Retinal pigment epithelial cell (primary cell): ENCODE measurements around the gene LRRC14B.
A peak's percentile ranks its signal among the peaks of the same experiment; 100 is the strongest.

Experiments
- DNase-seq: peaks from one replicate; pipeline ENCODE4 v3.0.0-alpha.2; 2010; ENCODE audit warnings: low read depth
- H3K4me3 ChIP-seq: 2 replicates; pipeline ENCODE4 v1.5.1; 2011; ENCODE audit warnings: mild to moderate bottlenecking, low read length, control low read depth, moderate library complexity
- CTCF ChIP-seq: conservative IDR thresholded peaks from 2 replicates; pipeline ENCODE4 v1.5.1; 2011; ENCODE audit warnings: low read depth, low read length, control low read depth, inconsistent platforms

The LRRC14B gene

GRCh38 chr5:191036-191948 is at the start of gene LRRC14B:
Gene LRRC14B, plus strand, starts transcription at chr5:191495. Its CDS starts 44 bp downstream, at chr5:191539.
- TF ChIP-seq CTCF: no peak
- no peak for DNase-seq
- peak within 1 kb of the TSS; percentile 37 for H3K4me3 ChIP-seq

GRCh38 chr5:141761-142160 is 49.5 kb upstream of the LRRC14B start:
- no peak for TF ChIP-seq CTCF
- no peak for DNase-seq
- H3K4me3 ChIP-seq: no peak overlapping the region

- TF ChIP-seq CTCF: no peak
- DNase-seq: no peak
- no peak overlapping the region for H3K4me3 ChIP-seq
Measured at GRCh38 chr5:142246-142810, 49.0 kb upstream of the LRRC14B start.

GRCh38 chr5:143041-143440 is 48.3 kb upstream of the LRRC14B start:
- no peak for TF ChIP-seq CTCF
- DNase-seq: no peak
- H3K4me3 ChIP-seq: no peak overlapping the region

- TF ChIP-seq CTCF: no peak
- H3K4me3 ChIP-seq: no peak overlapping the region
Measured at GRCh38 chr5:144941-145340, 46.4 kb upstream of the LRRC14B start.

GRCh38 chr5:145585-146323 is 45.5 kb upstream of the LRRC14B start:
- no peak for TF ChIP-seq CTCF
- no peak overlapping the region for H3K4me3 ChIP-seq
- DNase-seq: no peak

More at GRCh38 chr5:144941-145340, 46.4 kb upstream of the LRRC14B start:
- no peak for DNase-seq
